Smooth muscle cell (in vitro differentiated cells): ENCODE measurements around the gene DOK6. TPM values are rescaled to one million over a fixed set of nuclear protein-coding genes. Genes with fewer than 3 reads are reported as not detected.

Experiments
- DNase-seq: peaks from one replicate; lab custom pipeline; 2025; ENCODE audit not compliant: unreplicated experiment; lab: John Stamatoyannopoulos, UW
- H2AFZ ChIP-seq: fragments of 200-600 bp; sonication (generic); 2 replicates; pipeline ENCODE4 v1.6.0; 2016; ENCODE audit warnings: antibody characterized with exemption, low read depth, mild to moderate bottlenecking
- H3F3A ChIP-seq: fragments of 200-600 bp; sonication (generic); 2 replicates; pipeline ENCODE4 v1.6.0; 2017; ENCODE audit warnings: antibody characterized with exemption, low read depth
- H3K27ac ChIP-seq: fragments of 200-600 bp; sonication (generic); 2 replicates; pipeline ENCODE4 v1.5.1; 2016; ENCODE audit warnings: low read depth, mild to moderate bottlenecking
- H3K27me3 ChIP-seq: fragments of 200-600 bp; sonication (generic); 2 replicates; pipeline ENCODE4 v1.6.1; 2016; ENCODE audit warnings: low read depth, mild to moderate bottlenecking
- H3K36me3 ChIP-seq: fragments of 200-600 bp; sonication (generic); 2 replicates; pipeline ENCODE4 v1.5.1; 2016; ENCODE audit warnings: low read depth
- H3K4me1 ChIP-seq: fragments of 200-600 bp; sonication (generic); 2 replicates; pipeline ENCODE4 v1.5.1; 2016; ENCODE audit warnings: low read depth
- H3K4me2 ChIP-seq: fragments of 200-600 bp; sonication (generic); 2 replicates; pipeline ENCODE4 v1.6.0; 2016; ENCODE audit warnings: mild to moderate bottlenecking
- H3K4me3 ChIP-seq: fragments of 200-600 bp; sonication (generic); 2 replicates; pipeline ENCODE4 v1.5.1; 2016; ENCODE audit warnings: mild to moderate bottlenecking
- H3K79me2 ChIP-seq: fragments of 200-600 bp; sonication (generic); 2 replicates; pipeline ENCODE4 v1.6.0; 2016; ENCODE audit warnings: low read depth, mild to moderate bottlenecking
- H3K9ac ChIP-seq: fragments of 200-600 bp; sonication (generic); 2 replicates; pipeline ENCODE4 v1.6.0; 2016; ENCODE audit warnings: low read depth
- H3K9me3 ChIP-seq: fragments of 200-600 bp; sonication (generic); replicated peaks from 2 replicates; pipeline ENCODE4 v1.5.1; 2016; ENCODE audit warnings: low read depth
- H4K20me1 ChIP-seq: fragments of 200-600 bp; sonication (generic); 2 replicates; pipeline ENCODE4 v1.6.0; 2016; ENCODE audit warnings: low read depth
- CTCF ChIP-seq: fragments of 200-600 bp; sonication (generic); IDR thresholded peaks from 2 replicates; pipeline ENCODE4 v1.5.1; 2017; ENCODE audit warnings: borderline replicate concordance, mild to moderate bottlenecking, antibody characterized with exemption; ENCODE audit not compliant: insufficient read depth, poor library complexity, severe bottlenecking
- WGBS: methylation state at CpG from one replicate; pipeline ENCODE4 v1.1.7; 2016; ENCODE audit warnings: low lambda C conversion rate; 5-methylcytosine and 5-hydroxymethylcytosine counted together
- polyA plus RNA-seq: library from polyadenylated mRNA; unstranded; fragments of >200 nt; fragmentation: Nextera tagmentation; extraction: Ambion mirVana; gene quantifications from 2 replicates; pipeline ENCODE4 v1.2.1, GENCODE V29; 2016
- total RNA-seq: library from RNA; depleted of rRNA; stranded (reverse); fragments of >200 nt; gene quantifications from 2 replicates; pipeline ENCODE4 v1.2.3, GENCODE V29; 2014

Gene DOK6
- total and polyA plus RNA-seq, 2 experiments from 2014 or later = 7.2 to 21.4 TPM

GRCh38 chr18:69628774-69629359 is 228.2 kb downstream of the DOK6 start:
- Histone ChIP-seq H4K20me1 (no peaks in the 10 kb centered on the region), H3K9me3 (no peaks in the 10 kb centered on the region), H3K36me3 (no peaks in the 10 kb centered on the region), H3K4me2 (no peak overlapping the region), H3F3A (no peaks in the 10 kb centered on the region), H3K4me1 (no peaks in the 10 kb centered on the region), H3K79me2 (no peaks in the 10 kb centered on the region), H2AFZ (no peak overlapping the region), H3K27me3 (peaks cover 5% of the 10 kb centered on the region), H3K4me3 (no peak overlapping the region), H3K27ac (no peak overlapping the region), H3K9ac (no peak overlapping the region)
- DNase-seq = no peak
- WGBS = 97% methylated on average over 2 of the region's 2 CpGs
- no peak for TF ChIP-seq CTCF

DNA sequence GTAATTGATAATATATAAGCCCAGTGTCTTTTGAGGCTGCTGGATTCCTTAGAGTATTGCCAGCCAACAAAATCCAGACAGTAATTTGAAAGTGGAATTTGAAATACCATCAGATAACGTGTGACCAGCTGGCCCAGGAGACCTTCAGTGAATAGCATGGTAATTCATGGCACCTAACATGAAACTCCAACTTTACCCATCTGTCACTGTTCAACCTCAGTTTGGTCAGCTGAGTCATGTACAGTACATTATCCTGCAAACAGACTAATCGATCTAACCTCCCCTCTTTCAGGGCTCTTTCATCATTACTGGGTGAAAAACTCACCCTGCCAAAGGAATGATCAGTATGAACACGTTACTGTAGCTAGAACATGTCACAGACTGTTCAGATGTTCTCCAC is 230.6 kb downstream of the DOK6 start:
- H2AFZ ChIP-seq = no peak overlapping the region
- WGBS = 79% methylated on average over 3 of the region's 3 CpGs
- no peak for TF ChIP-seq CTCF

DNA sequence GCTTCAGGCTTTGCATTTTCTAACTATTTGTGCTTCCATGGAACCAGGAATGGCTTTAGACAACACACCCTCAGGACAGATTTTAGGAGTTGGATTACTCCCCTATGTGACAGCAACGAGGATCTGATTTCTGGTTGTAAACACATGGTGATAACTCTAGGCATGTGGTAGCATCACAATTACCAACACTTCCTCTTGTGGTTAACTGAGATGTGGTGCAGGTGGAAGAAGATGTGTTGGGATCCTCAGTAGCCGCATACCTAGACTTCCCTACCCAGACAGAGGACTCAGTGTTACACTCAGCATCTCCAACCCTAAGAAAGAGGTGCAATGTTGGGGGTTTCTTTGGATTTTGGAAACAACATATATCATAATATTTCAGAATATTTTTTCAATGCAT is 234.8 kb downstream of the DOK6 start:
- no peak overlapping the region for H3K4me3 ChIP-seq
- no peak for DNase-seq
- no peaks in the 10 kb centered on the region for H3K4me1 ChIP-seq
- H3K4me2 ChIP-seq = no peak overlapping the region
- H3K9me3 ChIP-seq = no peaks in the 10 kb centered on the region
- H3K36me3 ChIP-seq = no peaks in the 10 kb centered on the region
- no peak overlapping the region for H3K9ac ChIP-seq
- no peak overlapping the region for H3K27ac ChIP-seq
- H3F3A ChIP-seq = no peaks in the 10 kb centered on the region
- H3K27me3 ChIP-seq = no peaks in the 10 kb centered on the region
- WGBS = 73% methylated on average over 2 of the region's 2 CpGs
- no peak for TF ChIP-seq CTCF
- no peaks in the 10 kb centered on the region for H3K79me2 ChIP-seq
- no peaks in the 10 kb centered on the region for H4K20me1 ChIP-seq
- H2AFZ ChIP-seq = no peak overlapping the region

More for the DNA sequence above, 230.6 kb downstream of the DOK6 start:
- H3K27me3 ChIP-seq = no peaks in the 10 kb centered on the region
- no peaks in the 10 kb centered on the region for H4K20me1 ChIP-seq
- H3K9ac ChIP-seq = no peak overlapping the region
- no peaks in the 10 kb centered on the region for H3K36me3 ChIP-seq
- H3K27ac ChIP-seq = no peak overlapping the region
- H3K4me2 ChIP-seq = no peak overlapping the region
- no peaks in the 10 kb centered on the region for H3K4me1 ChIP-seq
- H3F3A ChIP-seq = no peaks in the 10 kb centered on the region
- no peaks in the 10 kb centered on the region for H3K9me3 ChIP-seq
- no peak overlapping the region for H3K4me3 ChIP-seq
- DNase-seq = no peak
- H3K79me2 ChIP-seq = no peaks in the 10 kb centered on the region

GRCh38 chr18:69636529-69637301 is 236.0 kb downstream of the DOK6 start:
- DNase-seq = no peak
- peak; percentile 16 for TF ChIP-seq CTCF
- WGBS = 85% methylated on average over 6 of the region's 6 CpGs
- no peaks in the 10 kb centered on the region for H3K4me1 ChIP-seq
- H3K36me3 ChIP-seq = no peaks in the 10 kb centered on the region
- H3K79me2 ChIP-seq = no peaks in the 10 kb centered on the region
- peak overlapping the region; percentile 40 for H3K4me2 ChIP-seq
- no peak overlapping the region for H2AFZ ChIP-seq
- H3K9me3 ChIP-seq = no peaks in the 10 kb centered on the region
- no peak overlapping the region for H3K9ac ChIP-seq
- H3K4me3 ChIP-seq = no peak overlapping the region
- H4K20me1 ChIP-seq = no peaks in the 10 kb centered on the region
- H3K27me3 ChIP-seq = no peaks in the 10 kb centered on the region
- no peaks in the 10 kb centered on the region for H3F3A ChIP-seq
- peak overlapping the region; percentile 53 for H3K27ac ChIP-seq
